HG02571 (cell line): Measurements from ENCODE around the gene CLIC6.
"Not testable (repeated sequence)": the region's sequence is repeated elsewhere in the genome, so short reads cannot be mapped to it uniquely, and the experiment has no call there.

Experiments
- ATAC-seq: cut with Tn5 transposase; IDR thresholded peaks from one replicate; pipeline ENCODE4 v1.9.1; 2021; ENCODE audit warnings: mild to moderate bottlenecking, moderate library complexity; ENCODE audit not compliant: unreplicated experiment

Gene CLIC6

GRCh38 chr21:34691390-34692032 lies 22.7 kb downstream of the CLIC6 start:
- ATAC-seq: no peak

DNA sequence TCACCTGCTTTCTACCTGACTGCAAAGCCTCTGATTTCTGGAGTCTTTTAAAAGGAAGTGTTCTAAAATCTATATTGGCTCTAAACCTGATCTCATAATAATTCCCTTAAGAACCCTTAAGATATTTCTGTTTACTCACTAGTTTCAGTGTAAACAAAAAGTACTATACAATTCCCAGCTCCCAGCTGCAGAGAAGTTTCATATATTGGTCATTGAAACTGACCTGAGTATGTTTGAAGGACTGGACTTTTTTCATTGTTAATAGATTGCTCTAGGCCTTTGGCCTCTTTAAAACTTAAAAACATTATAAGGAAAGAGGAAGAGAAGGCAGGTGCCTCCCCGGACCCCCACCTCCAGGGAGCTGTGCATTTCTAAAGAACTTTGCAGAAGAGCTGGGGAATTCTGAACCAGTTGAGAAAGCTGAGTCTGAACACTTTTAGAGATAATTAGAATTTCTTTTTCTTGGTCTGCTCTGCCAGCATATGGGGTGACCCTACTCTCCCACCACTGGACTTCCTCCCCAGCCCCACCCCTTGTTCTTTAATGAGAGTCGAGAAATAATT lies 23.7 kb downstream of the CLIC6 start:
- no peak for ATAC-seq

GRCh38 chr21:34693192-34693810 lies 24.5 kb downstream of the CLIC6 start:
- ATAC-seq: no peak

- peak; percentile 86 for ATAC-seq
These were observed 26.6 kb downstream of the CLIC6 start for GRCh38 chr21:34695434-34695833.

DNA sequence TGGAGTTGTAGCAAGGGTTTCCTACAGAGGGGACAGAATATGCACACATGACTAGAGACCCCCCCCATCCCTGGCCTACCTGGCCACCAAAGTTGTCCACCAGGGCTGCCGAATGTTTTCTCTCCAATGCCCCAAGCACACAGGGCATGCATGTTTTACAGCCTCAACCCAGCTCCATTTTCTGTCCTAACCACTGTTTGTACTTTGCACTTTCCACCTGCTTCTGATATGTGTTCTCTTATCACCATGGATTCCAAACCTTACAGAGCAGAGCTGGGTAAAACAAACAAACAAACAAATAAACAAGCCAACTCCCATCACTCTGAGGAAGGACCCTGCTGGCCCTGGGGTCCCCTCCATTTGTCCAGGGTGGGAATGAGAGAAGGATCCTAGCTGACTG lies 27.3 kb downstream of the CLIC6 start:
- no peak for ATAC-seq

DNA sequence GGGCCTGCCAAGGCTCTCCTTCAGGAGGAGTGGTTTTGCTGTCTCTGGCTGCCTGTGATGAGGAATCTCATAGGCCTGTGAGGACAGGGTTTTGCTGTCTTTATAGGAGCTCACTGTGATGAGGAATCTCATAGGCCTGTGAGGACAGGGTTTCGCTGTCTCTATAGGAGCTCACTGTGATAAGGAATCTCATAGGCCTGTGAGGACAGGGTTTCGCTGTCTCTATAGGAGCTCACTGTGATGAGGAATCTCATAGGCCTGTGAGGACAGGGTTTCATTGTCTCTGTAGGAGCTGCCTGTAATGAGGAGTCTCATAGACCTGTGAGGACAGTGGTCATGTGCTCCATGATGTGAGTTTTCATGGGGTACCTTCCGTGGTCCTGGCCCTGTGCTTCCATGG lies 29.0 kb downstream of the CLIC6 start:
- ATAC-seq: no peak

DNA sequence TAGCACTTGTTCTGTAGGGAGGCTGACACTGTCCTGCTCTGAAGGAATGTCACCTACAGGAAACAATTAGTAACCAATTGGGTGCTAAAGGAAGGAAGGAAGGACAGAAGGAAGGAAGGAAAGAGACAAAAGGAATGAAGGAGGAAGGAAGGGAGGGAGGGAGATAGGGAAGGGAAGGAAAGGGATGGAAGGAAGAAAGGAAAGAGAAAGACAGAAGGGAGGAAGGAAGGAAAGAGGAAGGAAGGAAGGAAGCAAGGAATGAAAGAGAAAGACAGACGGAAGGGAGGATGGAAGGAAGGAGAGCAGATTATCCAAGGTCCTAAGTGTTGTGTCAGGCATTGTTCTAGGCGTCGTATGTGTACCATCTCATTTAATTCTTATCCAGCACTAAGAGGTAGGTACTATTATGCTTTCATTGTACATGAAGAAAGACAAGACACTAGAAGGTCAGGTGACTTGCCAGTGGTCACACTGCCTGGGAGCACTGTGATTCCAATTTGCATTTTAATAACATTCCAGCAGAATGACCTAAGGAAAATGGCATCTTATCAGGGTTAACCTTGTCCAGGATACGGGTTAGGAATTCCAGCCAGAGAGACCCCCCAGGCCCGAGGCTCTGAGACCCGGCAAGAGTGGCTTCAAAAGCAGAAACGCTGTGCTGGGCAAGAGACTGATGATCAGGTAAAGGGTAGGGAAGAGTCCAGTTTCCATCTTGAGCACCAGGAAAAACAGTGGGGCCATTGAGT lies 29.6 kb downstream of the CLIC6 start:
- no peak for ATAC-seq

DNA sequence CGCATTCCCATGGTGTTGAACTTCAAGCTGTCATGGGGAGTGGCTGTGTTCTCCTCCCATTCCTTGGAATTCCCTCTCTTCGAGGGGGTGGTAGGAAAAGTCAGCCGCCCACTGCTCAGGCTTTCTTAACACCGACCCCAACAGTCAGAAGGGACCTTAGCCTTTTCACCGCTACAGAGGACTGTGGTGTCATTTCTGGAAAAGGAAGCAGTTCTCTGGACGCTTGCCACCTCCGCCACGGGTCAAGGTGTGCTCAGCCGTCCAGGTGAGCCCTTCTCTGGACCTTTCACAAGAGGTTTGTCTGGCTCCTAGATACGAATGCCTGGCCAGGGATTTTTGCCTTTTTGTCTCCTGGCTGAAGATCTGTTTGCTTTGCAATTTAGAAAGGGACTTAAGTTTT lies 31.8 kb downstream of the CLIC6 start:
- ATAC-seq: no peak

- ATAC-seq: no peak
These were observed 32.9 kb downstream of the CLIC6 start for GRCh38 chr21:34701726-34702125.

- ATAC-seq: no peak
These were observed 33.8 kb downstream of the CLIC6 start for GRCh38 chr21:34702341-34703170.

GRCh38 chr21:34703571-34703970 lies 34.8 kb downstream of the CLIC6 start:
- no peak for ATAC-seq

GRCh38 chr21:34704119-34704518 lies 35.3 kb downstream of the CLIC6 start:
- ATAC-seq: no peak

DNA sequence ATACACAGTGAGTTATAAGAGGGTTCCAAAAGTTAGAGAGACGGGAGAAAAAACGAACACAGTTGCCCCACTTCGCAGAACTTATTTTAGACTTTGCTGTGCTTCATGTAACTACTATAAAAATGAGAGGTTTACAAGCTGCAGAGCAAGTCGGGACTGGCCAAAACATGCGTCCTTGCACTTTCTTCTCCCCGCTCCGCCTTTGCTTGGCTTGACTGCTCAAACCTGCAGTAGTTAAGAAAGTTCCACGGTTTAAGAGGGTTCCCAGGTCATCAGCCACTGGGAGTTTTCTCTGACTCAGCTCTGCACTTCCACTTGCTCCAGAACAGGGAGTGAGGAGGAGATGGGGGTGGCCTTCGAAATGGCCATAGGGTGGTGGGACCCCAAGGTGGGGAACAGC lies 36.2 kb downstream of the CLIC6 start:
- ATAC-seq: no peak

DNA sequence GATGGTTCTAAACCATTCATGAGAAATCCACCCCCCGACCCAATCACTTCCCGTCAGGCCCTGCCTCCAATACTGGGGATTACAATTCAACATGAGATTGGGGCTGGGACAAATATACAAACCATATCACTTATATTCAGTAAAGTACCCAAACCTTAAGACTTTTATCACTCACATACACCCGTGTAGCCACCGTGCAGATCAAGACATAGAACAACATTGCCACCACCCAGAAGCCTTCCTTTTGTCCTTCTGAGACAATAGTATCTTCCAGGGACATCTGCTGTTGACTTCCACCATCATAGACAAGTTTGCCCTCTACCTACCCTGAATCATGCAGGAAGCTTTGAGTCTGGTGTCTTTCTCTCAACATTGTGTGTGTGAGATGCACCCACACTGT lies 37.5 kb downstream of the CLIC6 start:
- no peak for ATAC-seq

DNA sequence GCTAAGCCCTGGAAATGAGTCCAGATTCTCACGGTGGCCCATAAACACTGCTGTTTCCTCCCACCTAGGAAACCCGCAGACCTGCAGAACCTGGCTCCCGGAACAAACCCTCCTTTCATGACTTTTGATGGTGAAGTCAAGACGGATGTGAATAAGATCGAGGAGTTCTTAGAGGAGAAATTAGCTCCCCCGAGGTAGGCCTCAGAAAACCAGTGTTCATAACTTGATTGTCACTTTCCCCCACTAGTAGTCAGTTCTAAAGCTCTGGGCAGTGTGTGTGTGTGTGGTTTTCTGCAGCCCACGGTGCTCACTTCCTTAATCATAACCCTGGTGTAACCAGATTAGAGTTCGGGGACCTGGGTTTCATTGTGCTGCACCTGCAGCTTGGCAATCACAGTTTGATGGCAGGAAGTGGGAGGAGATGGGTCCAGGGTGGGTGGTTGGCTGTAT lies 39.1 kb downstream of the CLIC6 start:
- ATAC-seq: peak; percentile 85

DNA sequence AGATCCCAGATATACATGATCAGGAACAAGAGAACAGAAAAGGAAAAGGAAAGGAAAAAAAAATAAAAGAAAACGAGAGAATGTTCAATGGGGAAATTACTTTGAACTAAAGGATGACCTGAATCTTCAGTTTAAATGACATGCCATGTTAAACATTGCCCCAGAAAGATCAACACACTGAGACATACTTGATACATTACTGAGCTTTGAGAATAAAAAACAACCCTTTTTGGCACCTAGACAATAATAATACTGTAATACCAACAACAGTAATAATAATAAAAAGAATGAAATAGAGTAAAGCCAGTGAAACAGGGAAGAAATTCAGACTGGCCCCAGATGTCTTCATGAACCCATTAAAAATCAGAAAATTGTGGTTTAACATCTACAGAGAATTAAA lies 44.8 kb downstream of the CLIC6 start:
- ATAC-seq: no peak

DNA sequence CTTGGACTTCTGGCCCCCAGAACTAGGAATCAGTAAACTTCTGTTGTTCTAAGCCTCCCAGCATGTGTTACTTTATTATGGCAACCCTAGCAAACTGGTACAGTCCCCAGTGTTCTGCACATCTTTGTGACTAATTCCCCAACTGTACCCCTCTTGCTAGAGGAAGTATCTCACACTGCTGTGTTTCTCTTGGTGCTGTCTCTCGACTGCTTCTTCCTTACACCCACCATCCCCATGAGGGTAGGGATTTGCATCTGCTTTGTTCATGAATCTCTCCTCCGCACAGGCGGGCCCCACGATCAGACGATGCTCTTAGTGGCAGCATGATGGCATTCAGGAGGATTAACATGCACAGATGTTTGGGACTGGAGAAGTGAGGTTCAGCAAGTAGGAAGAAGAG lies 46.7 kb downstream of the CLIC6 start:
- peak; percentile 59 for ATAC-seq

GRCh38 chr21:34715985-34716596 lies 47.3 kb downstream of the CLIC6 start:
- ATAC-seq: no peak

DNA sequence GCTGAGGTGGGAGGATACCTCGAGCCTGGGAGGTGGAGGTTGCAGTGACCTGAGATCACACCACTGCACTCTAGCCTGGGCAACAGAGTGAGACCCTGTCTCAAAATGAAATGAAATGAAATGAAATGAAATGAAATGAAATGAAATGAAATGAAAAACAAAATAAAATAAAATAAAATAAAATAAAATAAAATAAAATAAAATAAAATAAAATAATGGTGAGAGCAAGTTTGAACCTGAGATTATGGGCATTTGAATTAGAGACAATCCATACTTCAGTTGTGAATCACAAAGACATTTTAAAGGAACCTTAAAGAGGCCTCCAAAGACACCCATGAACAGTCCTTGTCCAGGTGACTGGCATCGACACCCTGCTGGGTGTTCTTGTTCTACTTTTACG lies 49.7 kb downstream of the CLIC6 start:
- ATAC-seq: not testable (repeated sequence)

DNA sequence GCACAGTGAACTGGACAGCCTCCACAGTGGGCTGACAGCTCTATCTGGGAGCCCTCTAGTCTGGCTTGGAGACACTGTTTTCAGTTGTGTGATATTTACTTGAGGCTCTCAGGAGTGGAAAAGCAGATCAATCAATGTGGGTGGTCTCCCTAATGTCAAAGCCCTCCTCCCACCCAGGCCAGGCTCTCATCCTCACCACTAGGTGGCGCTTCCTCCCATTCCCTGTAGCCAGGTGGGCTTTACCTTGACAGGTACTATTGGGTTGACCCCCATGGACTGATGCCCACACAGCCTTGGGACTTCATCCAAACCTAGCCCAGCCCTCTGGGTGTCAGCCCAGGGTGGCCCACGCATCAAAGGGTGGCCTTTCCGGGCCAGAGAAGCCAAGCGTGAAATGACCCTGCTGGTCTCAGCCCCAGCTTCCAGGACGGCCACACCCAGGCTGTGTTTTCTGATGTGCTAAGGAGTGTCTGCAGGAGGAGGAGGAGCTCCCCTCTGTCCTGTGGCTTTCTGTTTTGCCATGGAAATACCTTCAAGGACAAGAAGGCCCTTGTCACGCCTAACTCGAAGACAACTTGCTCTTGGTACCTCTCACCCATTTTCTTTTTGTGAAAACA lies 54.0 kb downstream of the CLIC6 start:
- ATAC-seq: no peak
